GM19395 (cell line): ENCODE results near the gene FARSA.
"Not testable (repeated sequence)": the region's sequence is repeated elsewhere in the genome, so short reads cannot be mapped to it uniquely, and the experiment has no call there.

Experiments used
- ATAC-seq: cut with Tn5 transposase; IDR thresholded peaks from one replicate; pipeline ENCODE4 v1.9.1; 2021; ENCODE audit warnings: mild to moderate bottlenecking, moderate library complexity; ENCODE audit not compliant: unreplicated experiment

The FARSA gene

GRCh38 chr19:12891553-12892021, 41.9 kb downstream of the FARSA start:
- ATAC-seq = no peak

GRCh38 chr19:12890787-12891552, 42.5 kb downstream of the FARSA start, which contains the start of gene GCDH:
Gene GCDH, plus strand, starts transcription at chr19:12891160. Its CDS starts 145 bp downstream, at chr19:12891305.
- ATAC-seq = peak; percentile 91

GRCh38 chr19:12890299-12890786, 43.2 kb downstream of the FARSA start:
- not testable (repeated sequence) for ATAC-seq

GRCh38 chr19:12888006-12888603, 45.4 kb downstream of the FARSA start:
- ATAC-seq = no peak

- ATAC-seq = no peak
These were observed 46.4 kb downstream of the FARSA start, which contains the start of gene KLF1 for GRCh38 chr19:12886969-12887747. Gene KLF1, minus strand, starts transcription at chr19:12887201. Its CDS starts 61 bp downstream, at chr19:12887140.

GRCh38 chr19:12886651-12886968, 46.9 kb downstream of the FARSA start:
- no peak for ATAC-seq

- no peak for ATAC-seq
These were observed 47.5 kb downstream of the FARSA start for GRCh38 chr19:12885749-12886650.

GRCh38 chr19:12884926-12885748, 48.4 kb downstream of the FARSA start:
- ATAC-seq = no peak

GRCh38 chr19:12884627-12884925, 48.9 kb downstream of the FARSA start:
- no peak for ATAC-seq

GRCh38 chr19:12884202-12884601, 49.3 kb downstream of the FARSA start:
- ATAC-seq = no peak

- no peak for ATAC-seq
These were observed 50.9 kb downstream of the FARSA start for GRCh38 chr19:12882589-12882988.

- ATAC-seq = peak; percentile 83
These were observed 52.2 kb downstream of the FARSA start, which contains the start of gene DNASE2 for GRCh38 chr19:12881172-12881808. Gene DNASE2, minus strand, starts transcription at chr19:12881449. Its CDS starts 74 bp downstream, at chr19:12881375.

- ATAC-seq = peak; percentile 16
These were observed 52.9 kb downstream of the FARSA start for GRCh38 chr19:12880551-12881171.

GRCh38 chr19:12875086-12875485, 58.4 kb downstream of the FARSA start:
- no peak for ATAC-seq

- ATAC-seq = no peak
These were observed 59.4 kb downstream of the FARSA start for GRCh38 chr19:12873891-12874745.

- no peak for ATAC-seq
These were observed 60.3 kb downstream of the FARSA start for GRCh38 chr19:12872941-12873890.
